ENCODE results near the gene PANK2.
"Not testable (repeated sequence)": the region's sequence is repeated elsewhere in the genome, so short reads cannot be mapped to it uniquely, and the experiment has no call there.

The PANK2 gene

DNA sequence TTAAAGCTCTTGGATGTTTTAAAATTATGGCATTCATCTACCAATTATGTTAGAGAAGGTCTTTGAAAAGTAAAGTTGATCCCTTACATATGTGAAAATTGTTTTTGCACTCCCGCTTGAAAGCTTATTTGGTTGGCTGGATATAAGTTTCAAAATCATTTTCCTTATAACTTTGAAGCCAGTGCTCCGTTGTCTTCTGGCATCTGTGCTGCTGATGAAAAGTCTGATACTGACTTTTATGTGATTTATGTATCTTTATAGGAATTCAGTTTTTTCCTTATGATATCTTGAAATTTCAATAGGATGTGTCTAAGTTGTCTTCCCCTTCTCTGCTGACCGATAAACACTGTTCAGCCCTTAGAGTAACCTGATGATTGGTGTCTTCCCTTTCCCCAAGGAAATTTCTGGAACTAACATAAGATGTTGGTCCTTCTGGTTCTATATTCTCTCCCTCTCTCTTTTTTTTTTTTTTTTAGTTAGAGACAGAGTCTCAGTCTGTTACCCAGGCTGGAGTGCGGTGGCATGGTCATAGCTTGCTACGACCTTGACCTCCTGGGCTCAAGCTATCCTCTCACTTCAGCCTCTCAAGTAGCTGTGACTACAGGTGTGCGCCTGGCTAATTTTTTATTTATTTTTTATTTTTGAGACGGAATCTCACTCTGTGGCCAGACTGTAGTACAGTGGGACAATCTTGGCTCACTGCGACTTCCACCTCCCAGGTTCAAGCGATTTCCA lies 12.7 kb downstream of the PANK2 start:
- DNase-seq (ENCODE audit: low spot score): no peak

DNA sequence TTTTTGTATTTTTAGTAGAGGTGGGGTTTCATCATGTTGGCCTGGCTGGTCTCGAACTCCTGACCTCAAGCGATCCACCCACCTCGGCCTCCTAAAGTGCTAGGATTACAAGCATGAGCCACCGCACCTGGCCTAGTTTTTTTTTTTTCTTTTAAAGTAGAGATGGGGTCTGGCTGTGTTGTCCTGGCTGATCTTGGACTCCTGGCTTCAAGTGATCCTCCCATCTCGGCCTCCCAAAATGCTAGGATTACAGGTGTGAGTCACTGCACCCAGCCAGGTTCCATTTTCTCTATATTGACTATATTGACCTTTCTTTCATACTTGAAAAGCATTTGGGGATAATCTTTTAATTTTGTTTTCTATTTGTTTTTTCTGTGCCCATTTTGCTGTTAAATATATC lies 13.3 kb downstream of the PANK2 start:
- no peak for DNase-seq (ENCODE audit: low spot score)

DNA sequence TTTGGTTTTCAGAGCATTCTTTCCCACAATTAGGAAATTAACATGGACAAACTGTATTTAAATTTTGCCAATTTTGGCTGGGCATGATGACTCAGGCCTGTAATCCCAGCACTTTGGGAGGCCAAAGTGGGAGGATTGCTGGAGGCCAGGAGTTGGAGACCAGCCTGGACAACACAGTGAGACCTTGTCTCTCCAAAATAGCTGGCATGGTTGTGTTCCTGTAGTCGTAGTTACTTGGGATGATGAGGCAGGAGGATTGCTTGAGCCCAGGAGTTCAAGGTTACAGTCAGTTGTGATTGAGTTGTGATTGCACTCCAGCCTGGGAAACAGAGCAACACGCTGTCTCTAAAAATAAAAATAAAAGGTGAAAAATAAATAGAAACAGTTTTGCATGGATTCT lies 15.0 kb downstream of the PANK2 start:
- no peak for DNase-seq (ENCODE audit: low spot score)

DNA sequence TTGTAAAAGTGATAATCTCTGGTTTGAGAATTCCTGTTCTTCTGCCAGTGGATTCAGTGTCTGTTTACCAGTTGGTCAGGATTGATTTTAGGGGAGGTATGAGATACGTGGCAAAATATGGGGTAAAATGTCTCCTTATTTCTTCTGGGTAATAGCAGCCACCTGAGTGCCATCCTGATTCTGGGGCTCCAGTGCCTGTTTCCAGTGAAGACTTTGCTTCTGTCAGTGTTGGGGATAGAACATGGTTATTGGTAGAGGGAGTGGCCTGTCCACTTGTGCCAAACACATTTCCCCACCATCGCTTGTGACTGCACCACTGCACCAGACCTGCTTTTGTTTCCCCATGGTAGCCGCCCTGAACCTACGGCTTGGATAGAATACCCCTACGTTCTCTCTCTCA lies 15.7 kb downstream of the PANK2 start:
- DNase-seq (ENCODE audit: low spot score): no peak

DNA sequence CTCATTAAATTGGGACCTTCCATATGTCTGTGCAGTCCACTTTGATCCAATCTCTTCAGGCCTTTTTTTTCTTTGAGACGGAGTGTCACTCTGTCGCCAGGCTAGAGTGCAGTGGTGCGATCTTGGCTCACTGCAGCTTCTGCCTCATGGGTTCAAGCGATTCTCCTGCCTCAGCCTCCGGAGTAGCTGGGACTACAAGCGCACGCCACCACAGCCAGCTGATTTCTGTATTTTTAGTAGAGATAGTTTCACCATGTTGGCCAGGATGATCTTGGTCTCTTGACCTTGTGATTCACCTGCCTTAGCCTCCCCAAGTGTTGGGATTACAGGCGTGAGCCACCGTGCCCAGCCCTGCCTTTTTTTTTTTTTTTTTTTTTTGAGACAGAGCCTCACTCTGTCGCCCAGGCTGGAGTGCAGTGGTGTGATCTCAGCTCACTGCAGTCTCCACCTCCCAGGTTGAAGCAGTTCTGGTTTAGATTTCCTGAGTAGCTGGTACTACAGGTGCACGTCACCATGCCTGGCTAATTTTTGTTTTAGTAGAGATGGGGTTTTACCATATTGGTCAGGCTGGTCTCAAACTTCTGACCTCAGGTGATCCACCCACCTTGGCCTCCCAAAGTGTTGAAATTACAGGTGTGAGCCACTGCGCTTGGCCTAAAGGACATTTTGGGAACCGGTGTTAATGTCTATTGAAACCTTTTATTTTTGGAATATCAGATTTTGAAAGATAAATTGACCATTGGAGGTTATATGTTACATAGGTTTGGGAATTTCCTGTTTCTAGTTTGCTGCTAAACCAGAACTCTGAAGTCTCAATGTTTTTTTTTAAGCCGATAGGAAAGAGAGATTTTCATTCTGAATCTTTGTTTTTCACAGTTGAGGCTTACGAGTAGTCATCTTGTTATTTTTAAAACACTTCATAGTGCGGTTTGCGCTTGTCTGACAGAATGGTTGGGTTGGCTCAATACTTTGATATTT lies 17.8 kb downstream of the PANK2 start:
- not testable (repeated sequence) for DNase-seq (ENCODE audit: low spot score)

DNA sequence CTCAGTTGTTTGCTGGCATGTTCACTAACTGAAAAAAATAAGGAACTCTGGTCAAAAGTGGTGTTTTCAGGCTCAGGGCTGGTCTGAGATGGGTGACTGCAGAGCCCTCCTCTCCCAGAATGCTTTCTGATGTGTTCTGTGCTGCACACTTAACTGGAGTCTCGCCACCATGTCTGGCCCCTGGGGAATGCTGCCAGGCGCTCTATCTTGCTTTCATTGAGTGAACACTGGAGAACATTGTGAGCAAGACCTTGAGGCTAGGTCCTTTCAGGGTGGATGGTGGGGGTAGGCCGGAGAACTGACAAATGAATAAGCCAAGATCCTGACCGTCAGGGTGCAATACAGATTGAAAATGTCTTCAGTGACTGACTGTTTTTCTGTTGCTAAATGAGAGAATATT lies 19.5 kb downstream of the PANK2 start:
- no peak for DNase-seq (ENCODE audit: low spot score)

DNA sequence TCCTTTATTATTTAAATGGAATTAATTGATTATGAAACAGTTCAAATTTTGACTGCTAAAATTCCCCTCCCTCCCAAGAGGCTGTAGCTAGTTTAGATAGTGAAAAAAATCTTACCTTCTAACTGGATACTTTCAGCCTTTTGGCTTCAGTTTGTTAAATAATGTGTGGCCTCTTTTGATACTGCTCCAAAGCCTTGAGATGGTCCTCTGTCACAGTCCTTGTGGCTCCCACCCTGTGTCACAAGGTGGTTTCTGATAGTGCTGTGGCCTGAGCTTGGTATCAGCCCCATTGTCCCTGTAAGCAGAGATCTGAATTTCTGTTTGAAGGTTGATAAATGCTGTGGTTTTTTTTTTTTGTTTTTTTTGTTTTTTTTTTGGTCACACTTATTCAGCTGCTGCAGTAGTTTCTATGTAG lies 20.8 kb downstream of the PANK2 start:
- DNase-seq (ENCODE audit: low spot score): no peak

DNA sequence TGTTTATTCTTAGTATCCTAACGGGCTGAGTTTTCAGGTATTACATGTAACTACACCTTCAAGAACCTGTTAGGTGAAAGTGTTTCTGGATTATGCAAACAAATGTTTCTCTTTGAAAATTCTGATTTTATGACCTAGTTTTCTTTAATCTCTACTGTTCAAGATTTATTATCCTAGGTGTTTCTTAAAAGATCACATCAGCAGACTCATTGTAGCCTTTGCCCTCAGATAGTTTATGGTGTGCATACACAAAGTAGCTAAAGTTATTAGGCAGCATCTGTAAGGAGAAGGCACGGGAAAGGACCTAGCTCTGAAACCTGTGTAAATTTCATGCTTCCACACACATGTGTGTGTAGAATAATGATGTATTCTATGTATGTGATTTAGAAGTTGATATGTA lies 21.7 kb downstream of the PANK2 start:
- DNase-seq (ENCODE audit: low spot score): no peak

DNA sequence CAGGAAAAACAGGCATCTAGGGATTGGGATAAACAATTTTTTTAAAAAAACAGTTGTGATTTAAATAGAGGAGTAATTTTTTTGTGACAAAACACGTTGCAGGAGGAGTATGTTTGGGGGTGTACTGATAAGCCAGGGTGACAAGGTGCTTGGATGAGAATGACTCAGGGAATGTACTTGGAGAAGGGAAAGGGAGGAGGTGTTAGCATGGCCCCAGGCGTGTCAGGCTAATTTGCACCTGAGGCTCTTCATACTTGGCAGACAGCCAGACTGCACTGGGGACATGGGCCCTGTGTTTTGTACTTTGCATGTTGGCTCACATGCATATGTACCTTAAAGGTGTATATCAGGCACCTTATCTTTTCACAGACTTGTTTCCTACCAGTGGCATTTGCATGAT lies 22.8 kb downstream of the PANK2 start:
- DNase-seq (ENCODE audit: low spot score): no peak

DNA sequence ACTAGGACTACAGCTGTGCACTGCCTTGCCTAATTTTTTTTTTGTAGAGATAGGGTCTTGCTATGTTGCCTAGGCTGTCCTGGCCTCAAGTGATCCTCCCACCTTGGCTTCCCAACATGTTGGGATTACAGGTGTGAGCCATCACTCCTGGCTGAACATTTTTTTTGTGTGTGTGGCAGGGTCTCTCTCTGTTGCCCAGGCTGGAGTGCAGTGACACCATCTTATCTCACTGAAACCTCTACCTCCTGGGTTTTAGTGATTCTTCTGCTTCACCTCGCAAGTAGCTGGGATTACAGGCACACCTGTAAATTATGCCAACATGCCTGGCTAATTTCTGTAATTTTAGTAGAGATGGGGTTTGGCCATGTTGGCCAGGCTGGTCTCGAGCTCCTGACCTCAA lies 25.3 kb downstream of the PANK2 start:
- no peak for DNase-seq (ENCODE audit: low spot score)

DNA sequence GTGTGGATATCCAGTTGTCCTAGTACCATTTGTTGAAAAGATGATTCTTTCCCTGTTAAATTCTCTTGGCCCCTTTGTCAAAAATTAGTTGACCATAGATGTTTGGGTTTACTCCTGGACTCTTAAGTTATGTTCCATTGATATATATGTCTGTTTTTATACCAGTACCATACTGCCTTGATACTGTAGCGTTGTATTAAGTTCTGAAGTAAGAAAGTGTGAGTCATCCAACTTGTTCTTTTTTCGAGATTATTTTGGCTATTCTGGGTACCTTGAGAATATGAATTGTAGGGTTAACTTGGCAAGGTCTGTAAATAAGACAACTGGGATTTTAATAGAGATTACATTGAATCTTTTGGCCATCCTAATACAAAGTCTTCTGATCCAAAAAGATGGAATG lies 26.5 kb downstream of the PANK2 start:
- no peak for DNase-seq (ENCODE audit: low spot score)

DNA sequence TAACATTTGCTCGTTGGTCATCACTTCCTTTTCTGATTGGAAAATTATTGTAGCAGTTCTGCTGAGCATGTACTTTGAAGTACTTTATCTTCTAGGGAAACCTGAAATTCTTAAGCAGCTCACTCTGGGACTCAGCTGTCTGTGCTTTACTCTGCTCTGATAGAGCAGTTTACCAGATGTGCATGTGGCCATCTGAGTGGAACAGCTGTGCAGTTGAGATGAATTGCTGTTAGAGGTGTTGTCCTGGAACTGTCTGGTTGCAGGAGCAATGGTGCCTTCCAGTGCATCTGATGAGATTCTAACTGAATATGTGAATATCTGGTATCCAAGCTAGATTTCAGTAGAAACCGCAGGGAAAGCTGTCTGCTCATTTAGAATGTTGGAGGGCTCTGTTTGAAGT lies 27.2 kb downstream of the PANK2 start:
- DNase-seq (ENCODE audit: low spot score): no peak

DNA sequence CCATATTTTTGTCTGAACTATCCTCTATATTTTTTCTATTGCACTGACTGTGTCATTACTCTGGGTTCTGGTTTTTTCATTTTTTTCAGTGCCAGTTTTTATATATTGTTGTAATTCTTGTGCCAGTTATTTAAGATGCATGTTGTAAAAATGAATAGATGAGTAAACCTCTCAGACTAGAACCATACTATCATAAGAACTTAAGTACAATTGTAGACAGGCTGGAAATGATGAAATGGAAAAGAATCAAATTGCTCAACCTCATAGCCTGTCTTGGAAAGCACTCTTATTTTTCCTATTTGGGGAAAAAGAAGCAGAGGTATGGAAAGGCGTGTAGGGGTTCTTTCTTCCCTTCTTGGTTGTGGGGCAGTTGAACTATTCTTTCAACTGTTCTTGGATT lies 30.2 kb downstream of the PANK2 start:
- no peak for DNase-seq (ENCODE audit: low spot score)

DNA sequence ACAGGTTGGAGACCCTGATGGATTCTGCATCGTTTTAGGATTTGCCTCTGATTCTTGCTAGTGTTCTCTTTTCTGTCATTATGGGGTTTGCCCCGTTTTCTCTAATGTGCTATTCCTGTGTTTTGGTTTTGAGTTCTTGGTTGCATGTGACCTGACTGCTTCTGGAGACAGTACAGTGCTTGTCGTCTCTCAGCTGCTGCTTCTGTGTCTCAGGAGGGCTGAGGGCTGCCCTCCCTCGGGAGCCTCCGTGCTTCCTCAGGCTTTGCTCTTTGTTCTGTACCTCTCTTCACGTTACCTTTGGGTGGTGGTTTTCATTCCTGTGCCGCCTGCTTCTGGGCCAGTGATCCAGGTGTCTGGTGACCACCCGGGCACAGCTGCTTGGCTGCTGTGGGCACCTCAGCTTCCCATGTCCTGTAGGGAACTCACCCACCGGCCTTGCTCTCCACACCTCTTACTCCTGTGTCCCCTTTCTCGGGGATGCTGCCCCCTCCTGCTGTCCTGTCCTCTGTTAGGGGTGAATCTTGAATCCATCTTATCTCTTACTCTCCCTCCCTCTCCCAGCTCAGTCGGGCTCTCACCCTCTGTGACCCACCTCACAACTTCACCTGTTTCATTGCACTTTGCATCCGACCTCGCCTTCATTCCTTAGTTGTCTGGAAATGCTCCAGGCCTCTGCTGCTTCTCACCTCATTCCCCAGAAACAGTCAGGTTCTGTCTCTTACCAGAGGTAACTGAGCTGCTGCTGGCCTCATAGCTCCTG lies 33.2 kb downstream of the PANK2 start:
- DNase-seq (ENCODE audit: low spot score): no peak

DNA sequence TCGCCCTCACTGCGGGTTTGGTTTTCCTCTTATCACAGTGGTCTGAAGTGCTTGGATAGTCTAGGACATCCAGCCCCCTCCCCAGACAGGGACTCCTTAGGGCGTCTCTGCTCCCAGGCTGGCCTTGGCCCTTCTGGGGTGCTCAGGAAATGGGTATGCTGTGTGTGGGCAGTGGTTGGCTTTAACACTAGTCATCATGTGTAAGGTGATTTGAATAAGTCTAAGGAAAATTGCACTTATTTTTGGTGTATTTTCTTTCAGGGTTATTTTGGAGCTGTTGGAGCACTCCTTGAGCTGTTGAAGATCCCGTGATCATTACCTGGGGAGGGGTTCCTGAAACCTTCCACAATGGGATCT lies 33.8 kb downstream of the PANK2 start:
- no peak for DNase-seq (ENCODE audit: low spot score)

DNA sequence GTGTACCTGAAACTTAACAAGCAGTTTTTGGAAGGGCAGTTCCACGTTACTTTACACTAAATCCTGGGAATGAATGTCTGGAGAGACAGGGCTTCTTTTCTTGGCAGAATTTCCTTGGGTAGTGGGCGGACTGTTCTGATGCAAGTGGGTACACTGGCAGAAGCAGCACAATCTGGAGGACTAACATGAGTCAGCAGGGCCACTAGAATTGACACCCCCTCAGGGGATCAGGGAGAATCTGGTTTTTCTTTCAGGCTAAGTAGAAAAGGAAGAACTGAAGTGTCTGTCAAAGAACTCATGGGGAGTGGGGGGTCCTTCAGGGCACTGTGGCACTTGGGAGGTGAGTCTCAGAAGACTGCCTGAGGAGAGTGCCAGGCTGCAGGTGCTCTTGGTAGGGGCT lies 34.6 kb downstream of the PANK2 start:
- no peak for DNase-seq (ENCODE audit: low spot score)

DNA sequence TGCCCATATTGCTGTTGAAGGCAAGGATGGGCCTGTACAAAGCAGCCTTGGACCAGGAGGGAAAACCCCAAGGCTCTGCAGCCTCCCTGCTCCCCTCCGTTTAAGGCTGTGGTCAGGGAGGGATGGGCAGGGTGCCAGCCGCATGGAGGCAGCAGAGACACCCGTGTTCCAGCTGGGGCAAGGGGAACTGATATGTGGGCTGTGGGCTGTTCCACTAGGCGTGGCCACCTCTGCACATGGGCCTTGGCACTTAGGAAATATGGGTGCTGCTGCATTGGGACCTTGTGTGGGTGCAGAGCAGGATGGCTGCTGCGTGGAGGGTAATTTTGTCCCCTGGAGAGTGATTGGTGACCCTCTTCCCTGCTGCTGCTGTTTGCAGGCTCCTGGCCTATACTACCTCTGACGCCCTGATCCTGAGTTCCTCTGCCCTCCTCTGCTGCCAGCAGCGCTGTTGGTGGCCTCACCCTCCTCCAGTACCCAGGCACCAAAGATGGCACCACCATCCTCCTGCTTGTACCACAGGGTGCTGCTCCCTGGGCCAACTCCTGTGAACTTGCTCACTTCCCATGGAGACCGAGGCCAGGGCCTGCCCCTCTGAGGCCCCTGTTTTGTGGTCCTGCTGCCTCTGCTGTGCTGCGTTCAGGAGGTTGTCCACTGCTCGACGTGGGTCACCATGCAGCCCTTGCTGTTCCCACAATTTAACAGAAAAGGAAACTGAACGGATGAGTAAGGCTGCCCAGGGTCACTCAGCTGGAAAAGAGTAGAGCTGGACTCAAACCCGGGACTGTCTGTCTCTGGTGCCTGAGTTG lies 35.3 kb downstream of the PANK2 start:
- DNase-seq (ENCODE audit: low spot score): no peak

DNA sequence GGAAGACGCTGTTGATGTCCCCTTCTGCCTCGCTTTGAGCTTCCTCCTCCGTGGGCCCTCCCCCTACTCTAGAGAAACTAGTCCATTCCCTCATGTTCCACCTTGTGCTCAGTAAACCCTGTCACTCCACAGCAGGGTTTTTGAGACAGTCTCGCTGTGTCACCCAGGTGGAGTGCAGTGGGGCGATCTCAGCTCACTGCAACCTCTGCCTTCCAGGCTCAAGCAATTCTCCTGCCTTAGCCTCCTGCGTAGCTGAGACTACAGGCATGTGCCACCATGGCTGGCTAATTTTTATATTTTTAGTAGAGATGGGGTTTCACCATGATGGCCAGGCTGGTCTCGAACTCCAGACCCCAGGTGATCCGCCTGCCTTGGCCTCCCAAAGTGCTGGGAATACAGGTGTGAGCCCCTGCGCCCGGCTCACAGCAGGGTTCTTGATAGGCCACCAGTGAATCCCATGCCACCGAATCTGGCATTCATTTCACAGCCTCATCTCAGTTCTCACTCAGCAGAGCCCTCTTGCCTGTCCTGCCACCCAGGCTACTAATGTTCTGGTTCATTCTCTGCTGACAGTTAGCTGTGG lies 36.0 kb downstream of the PANK2 start:
- DNase-seq (ENCODE audit: low spot score): no peak

DNA sequence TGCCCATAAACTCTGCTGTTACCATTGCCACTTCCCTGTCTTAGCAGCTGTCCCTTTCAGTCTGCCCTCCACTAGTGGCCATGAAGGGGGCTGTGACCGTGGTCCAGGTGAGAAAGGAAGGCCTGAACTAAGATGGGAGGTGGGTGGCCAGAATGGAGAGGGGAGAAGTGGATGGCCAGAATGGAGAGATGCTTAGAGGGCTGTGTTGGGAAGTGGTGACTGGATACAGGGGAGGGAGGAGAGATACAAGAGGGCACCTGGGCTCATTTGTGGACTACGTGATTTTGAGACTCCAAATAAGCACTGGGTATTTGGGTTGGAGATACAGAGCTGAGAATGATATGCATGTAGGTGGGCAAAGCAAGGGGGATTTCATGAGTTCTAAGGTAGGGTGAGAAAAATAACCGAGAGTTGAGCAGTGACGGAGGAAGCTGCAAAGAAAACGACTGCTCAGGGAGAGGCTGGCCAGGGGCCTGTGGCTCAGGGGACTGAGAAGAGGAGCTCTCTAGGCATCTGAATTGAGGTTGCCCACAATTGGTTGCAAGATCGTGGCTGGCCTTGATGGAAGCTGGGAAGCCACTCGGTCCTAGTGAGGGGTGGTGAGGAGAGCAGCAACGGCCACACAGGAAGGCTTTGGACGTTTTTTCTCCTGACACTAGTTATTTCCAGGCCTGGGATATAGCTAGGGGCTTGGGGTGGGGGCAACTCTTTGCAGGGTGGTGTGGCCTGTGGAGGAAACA lies 36.9 kb downstream of the PANK2 start:
- no peak for DNase-seq (ENCODE audit: low spot score)

DNA sequence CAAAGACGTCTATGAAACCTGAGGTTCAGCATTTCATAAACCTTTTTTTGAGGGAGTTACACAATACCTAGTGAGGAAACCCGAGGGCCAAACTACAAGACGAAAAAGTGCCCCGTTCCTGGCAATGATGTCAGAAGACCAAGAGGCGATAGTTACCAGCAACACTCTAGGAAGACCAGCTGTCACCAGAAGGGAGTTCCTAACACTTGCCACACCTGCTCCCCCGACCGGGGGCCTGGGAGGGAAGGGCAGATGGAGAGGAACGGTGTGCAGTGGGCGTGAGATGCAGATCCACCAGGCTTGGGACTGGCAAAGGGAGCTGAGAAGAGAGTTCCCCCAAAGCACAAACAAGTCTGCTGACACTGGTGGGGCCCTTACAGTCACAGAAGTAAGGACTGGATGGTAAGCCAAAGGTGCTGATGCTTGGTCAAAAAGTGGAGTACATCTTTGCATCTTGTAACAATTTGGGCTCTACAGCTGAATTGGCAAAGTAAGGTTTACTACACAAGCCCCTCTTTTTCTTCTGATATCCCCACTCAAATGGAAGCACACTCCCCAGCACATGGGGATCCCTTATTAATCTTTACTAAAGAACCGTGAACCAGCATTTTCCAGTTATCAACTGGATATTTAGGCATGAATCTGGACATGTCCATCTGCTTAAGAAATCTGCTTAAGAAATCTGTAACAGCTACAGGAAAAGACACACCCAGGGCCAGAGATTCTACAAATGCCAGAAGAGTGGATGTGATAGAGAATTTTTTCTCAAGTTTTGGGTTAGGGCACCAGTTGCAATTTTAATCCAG lies 38.5 kb downstream of the PANK2 start:
- no peak for DNase-seq (ENCODE audit: low spot score)
